ENCODE data around the gene GPR146. TPM values are rescaled to one million over a fixed set of nuclear protein-coding genes. Genes with fewer than 3 reads are reported as not detected.

Gene GPR146
- total and polyA plus RNA-seq, 2 of the 13 experiments (the other 11 are each of a cell fraction or from before 2014, with no cell fraction given) = 2.0 to 15.9 TPM

- CTCF ChIA-PET (ENCODE audit: low intra/inter-chr PET ratio, low total read pairs) = no interaction called here
- no peak for DNase-seq (ENCODE audit: low spot score)
- Histone ChIP-seq H2AFZ (ENCODE audit: low read length) (no peak overlapping the region), H3K79me2 (ENCODE audit: insufficient read depth, low read length) (peaks cover 4% of the 10 kb centered on the region), H3K4me3 (replicated peaks in 1 of 3; ENCODE audit: insufficient read depth in 1 of 3, low read depth in 2 of 3, low read length in 3 of 3) (no peak overlapping the region), H3K27me3 (ENCODE audit: control insufficient read depth in 1 of 2, insufficient read depth in 2 of 2, low read length in 2 of 2) (no peaks in the 10 kb centered on the region), H3K36me3 (replicated peaks in 1 of 2; ENCODE audit: control insufficient read depth in 1 of 2, insufficient read depth in 2 of 2, low read length in 2 of 2) (peaks cover 2 to 9% of the 10 kb centered on the region in 2 experiments; a peak in 3 of 5 replicates), H3K9ac (ENCODE audit: insufficient read depth, low read depth, low read length) (no peak overlapping the region), H4K20me1 (ENCODE audit: insufficient read depth, low read length) (no peaks in the 10 kb centered on the region), H3K4me2 (ENCODE audit: low read depth, low read length) (no peak overlapping the region), H3K4me1 (ENCODE audit: insufficient read depth, low read length) (peaks cover 35% of the 10 kb centered on the region), H3K9me3 (ENCODE audit: low read length) (no peaks in the 10 kb centered on the region), H3K27ac (ENCODE audit: extremely low read length, insufficient read depth, low read length) (no peak overlapping the region)
- in situ Hi-C loops (cut with HindIII; ENCODE audit: extremely low pct_ligation_motif_present, low pct_unique_long_range_greater_than_20kb) (no loop called here), intact Hi-C loops (cut with micrococcal nuclease; ENCODE audit: unreplicated experiment) (no loop called here)
- POLR2A ChIA-PET = interaction anchor here (0.7 to 1.1 kb wide), 2 partner anchors 10 to 69 kb away, joined by 4 read pairs; no protein-coding TSS in a partner anchor
- ATAC-seq = no peak
- TF ChIP-seq ZNF24 (IDR thresholded peaks at IDR 0.05) (no peak), ZHX1 (CRISPR knock-in tag; IDR thresholded peaks at IDR 0.05; ENCODE audit: low read depth) (no peak), ZFP36 (IDR thresholded peaks at IDR 0.05; ENCODE audit: borderline replicate concordance, low read depth, low read length, partially characterized antibody) (no peak), SNAPC5 (CRISPR knock-in tag; IDR thresholded peaks at IDR 0.05; ENCODE audit: borderline replicate concordance) (no peak), ZBTB8A (CRISPR knock-in tag; IDR thresholded peaks at IDR 0.05; ENCODE audit: borderline replicate concordance, low read depth) (no peak), ZBTB39 (CRISPR knock-in tag; IDR thresholded peaks at IDR 0.05) (no peak), ZNF350 (CRISPR knock-in tag; IDR thresholded peaks at IDR 0.05; ENCODE audit: borderline replicate concordance, low read depth) (no peak), GATAD1 (CRISPR knock-in tag; IDR thresholded peaks at IDR 0.05) (no peak), MEIS1 (CRISPR knock-in tag; IDR thresholded peaks at IDR 0.05; ENCODE audit: borderline replicate concordance) (no peak), SIN3B (IDR thresholded peaks at IDR 0.05; ENCODE audit: low read length) (no peak), ZNF576 (CRISPR knock-in tag; IDR thresholded peaks at IDR 0.05) (no peak), YY1 (IDR thresholded peaks at IDR 0.05; ENCODE audit: insufficient read depth, insufficient replicate concordance, low read depth, low read length) (no peak), FOSL2 (CRISPR knock-in tag; IDR thresholded peaks at IDR 0.05) (no peak), ZC3H13 (CRISPR knock-in tag; IDR thresholded peaks at IDR 0.05) (no peak), ZNF746 (CRISPR knock-in tag; IDR thresholded peaks at IDR 0.05) (no peak), ZNF441 (CRISPR knock-in tag; IDR thresholded peaks at IDR 0.05; ENCODE audit: borderline replicate concordance) (no peak), ZNF253 (CRISPR knock-in tag; IDR thresholded peaks at IDR 0.05; ENCODE audit: borderline replicate concordance) (no peak)
- WGBS (ENCODE audit: low lambda C conversion rate) = 93% methylated on average over 11 of the region's 14 CpGs
- FAIRE-seq = no peak
- no TSS peak for BruUV-seq (replicated peaks)
Measured at GRCh38 chr7:1019255-1019785, 25.0 kb upstream of the GPR146 start.

Measured in HepG2 (cell line).